Astrocyte (in vitro differentiated cells and primary cell): ENCODE data around the gene PEX11G. TPM values are rescaled to one million over a fixed set of nuclear protein-coding genes. Genes with fewer than 3 reads are reported as not detected.

Experiments
- DNase-seq: peaks from one replicate; pipeline ENCODE4 v3.0.0-alpha.2; 2010; ENCODE audit warnings: low read depth
- FAIRE-seq: peaks from 2 replicates; lab custom pipeline; 2011; peaks lifted over from hg19 to GRCh38; lab: Jason Lieb, UNC
- H2AFZ ChIP-seq: 2 replicates; pipeline ENCODE4 v1.6.0; 2012; ENCODE audit warnings: low read depth, low read length, inconsistent platforms
- H3K27ac ChIP-seq: 2 replicates; pipeline ENCODE4 v1.5.1; 2011; ENCODE audit warnings: low read depth, low read length, inconsistent platforms
- H3K27me3 ChIP-seq: 2 replicates; pipeline ENCODE4 v1.6.0; 2011; ENCODE audit warnings: low read length, inconsistent platforms; ENCODE audit not compliant: insufficient read depth
- H3K36me3 ChIP-seq: 2 replicates; pipeline ENCODE4 v1.5.1; 2011; ENCODE audit warnings: low read length, inconsistent platforms; ENCODE audit not compliant: insufficient read depth
- H3K4me1 ChIP-seq: 2 replicates; pipeline ENCODE4 v1.5.1; 2011; ENCODE audit warnings: low read length, inconsistent platforms; ENCODE audit not compliant: insufficient read depth
- H3K4me2 ChIP-seq: 2 replicates; pipeline ENCODE4 v1.6.0; 2012; ENCODE audit warnings: low read length, inconsistent platforms
- H3K4me3 ChIP-seq: 2 replicates; pipeline ENCODE4 v1.5.1; 2011; ENCODE audit warnings: low read depth, mild to moderate bottlenecking, low read length, inconsistent platforms; ENCODE audit not compliant: insufficient read depth
- H3K79me2 ChIP-seq: 2 replicates; pipeline ENCODE4 v1.6.0; 2012; ENCODE audit warnings: mild to moderate bottlenecking, low read length, inconsistent platforms; ENCODE audit not compliant: insufficient read depth
- H3K9ac ChIP-seq: 2 replicates; pipeline ENCODE4 v1.6.0; 2012; ENCODE audit warnings: mild to moderate bottlenecking, low read length, inconsistent platforms
- H3K9me3 ChIP-seq: 2 replicates; pipeline ENCODE4 v1.5.1; 2012; ENCODE audit warnings: low read depth, mild to moderate bottlenecking, low read length, inconsistent platforms; ENCODE audit not compliant: insufficient read depth
- H4K20me1 ChIP-seq: 2 replicates; pipeline ENCODE4 v1.6.0; 2012; ENCODE audit warnings: low read length, inconsistent platforms; ENCODE audit not compliant: insufficient read depth
- H3K27ac Mint-ChIP-seq: one replicate; pipeline ENCODE4 v1.8.0; 2021; ENCODE audit warnings: mild to moderate bottlenecking, mixed read lengths; ENCODE audit not compliant: unreplicated experiment
- H3K27me3 Mint-ChIP-seq: one replicate; pipeline ENCODE4 v1.8.0; 2021; ENCODE audit warnings: low read depth, mixed read lengths; ENCODE audit not compliant: unreplicated experiment
- H3K36me3 Mint-ChIP-seq: one replicate; pipeline ENCODE4 v1.8.0; 2021; ENCODE audit warnings: low read depth, mixed read lengths; ENCODE audit not compliant: unreplicated experiment
- H3K4me1 Mint-ChIP-seq: one replicate; pipeline ENCODE4 v1.8.0; 2021; ENCODE audit warnings: low read depth, mixed read lengths; ENCODE audit not compliant: unreplicated experiment
- H3K4me3 Mint-ChIP-seq: one replicate; pipeline ENCODE4 v1.8.0; 2021; ENCODE audit warnings: mild to moderate bottlenecking, moderate library complexity, mixed read lengths; ENCODE audit not compliant: unreplicated experiment
- H3K9me3 Mint-ChIP-seq: one replicate; pipeline ENCODE4 v1.8.0; 2021; ENCODE audit warnings: mild to moderate bottlenecking, mixed read lengths; ENCODE audit not compliant: unreplicated experiment
- EZH2 ChIP-seq: IDR thresholded peaks from 2 replicates; pipeline ENCODE4 v1.6.1; 2012; ENCODE audit warnings: mild to moderate bottlenecking, low read length, inconsistent platforms; ENCODE audit not compliant: insufficient read depth
- total RNA-seq: library from RNA; stranded (reverse); gene quantifications from 2 replicates; pipeline ENCODE4 v1.2.1, GENCODE V29; 2021
- TF ChIP-seq, protein P1 (sequence below): IDR thresholded peaks from 2 replicates; pipeline ENCODE4 v1.5.1; 2011; ENCODE audit warnings: low read depth, mild to moderate bottlenecking, inconsistent platforms, low read length, moderate library complexity; ENCODE audit not compliant: insufficient read depth

PEX11G gene
- total RNA-seq, 1 donor from 2014 or later: 1.7 TPM

- no peaks in the 10 kb centered on the region for H3K27me3 ChIP-seq
- peaks cover 5% of the 10 kb centered on the region for H4K20me1 ChIP-seq
- H3K27me3 Mint-ChIP-seq: no peaks in the 10 kb centered on the region
- peak overlapping the region; percentile 45 for H3K4me3 Mint-ChIP-seq
- H3K27ac ChIP-seq: no peak overlapping the region
- no peak for FAIRE-seq
- no peak overlapping the region for H3K27ac Mint-ChIP-seq
- H2AFZ ChIP-seq: no peak overlapping the region
- peaks cover 8% of the 10 kb centered on the region for H3K4me1 ChIP-seq
- no peaks in the 10 kb centered on the region for H3K9me3 ChIP-seq
- peaks cover 4% of the 10 kb centered on the region for H3K36me3 ChIP-seq
- H3K79me2 ChIP-seq: peaks cover 20% of the 10 kb centered on the region
- H3K4me2 ChIP-seq: no peak overlapping the region
- no peak overlapping the region for H3K9ac ChIP-seq
- TF ChIP-seq EZH2: no peak
- TF ChIP-seq, protein P1, sequence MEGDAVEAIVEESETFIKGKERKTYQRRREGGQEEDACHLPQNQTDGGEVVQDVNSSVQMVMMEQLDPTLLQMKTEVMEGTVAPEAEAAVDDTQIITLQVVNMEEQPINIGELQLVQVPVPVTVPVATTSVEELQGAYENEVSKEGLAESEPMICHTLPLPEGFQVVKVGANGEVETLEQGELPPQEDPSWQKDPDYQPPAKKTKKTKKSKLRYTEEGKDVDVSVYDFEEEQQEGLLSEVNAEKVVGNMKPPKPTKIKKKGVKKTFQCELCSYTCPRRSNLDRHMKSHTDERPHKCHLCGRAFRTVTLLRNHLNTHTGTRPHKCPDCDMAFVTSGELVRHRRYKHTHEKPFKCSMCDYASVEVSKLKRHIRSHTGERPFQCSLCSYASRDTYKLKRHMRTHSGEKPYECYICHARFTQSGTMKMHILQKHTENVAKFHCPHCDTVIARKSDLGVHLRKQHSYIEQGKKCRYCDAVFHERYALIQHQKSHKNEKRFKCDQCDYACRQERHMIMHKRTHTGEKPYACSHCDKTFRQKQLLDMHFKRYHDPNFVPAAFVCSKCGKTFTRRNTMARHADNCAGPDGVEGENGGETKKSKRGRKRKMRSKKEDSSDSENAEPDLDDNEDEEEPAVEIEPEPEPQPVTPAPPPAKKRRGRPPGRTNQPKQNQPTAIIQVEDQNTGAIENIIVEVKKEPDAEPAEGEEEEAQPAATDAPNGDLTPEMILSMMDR: no peak
- H3K4me3 ChIP-seq: no peak overlapping the region
- H3K9me3 Mint-ChIP-seq: no peaks in the 10 kb centered on the region
- DNase-seq: no peak
- H3K36me3 Mint-ChIP-seq: no peaks in the 10 kb centered on the region
- H3K4me1 Mint-ChIP-seq: peaks cover 3% of the 10 kb centered on the region
Observed at GRCh38 chr19:7527516-7528191, 38.8 kb upstream of the PEX11G start.

GRCh38 chr19:7526059-7526929 lies 37.5 kb upstream of the PEX11G start:
- H3K4me3 Mint-ChIP-seq: no peak overlapping the region
- no peak overlapping the region for H3K27ac Mint-ChIP-seq
- no peak overlapping the region for H3K4me2 ChIP-seq
- peaks cover 22% of the 10 kb centered on the region for H3K79me2 ChIP-seq
- H3K4me3 ChIP-seq: no peak overlapping the region
- no peaks in the 10 kb centered on the region for H3K9me3 ChIP-seq
- H3K9me3 Mint-ChIP-seq: no peaks in the 10 kb centered on the region
- no peaks in the 10 kb centered on the region for H3K36me3 Mint-ChIP-seq
- DNase-seq (no peak), FAIRE-seq (no peak)
- H3K4me1 ChIP-seq: peaks cover 15% of the 10 kb centered on the region
- H3K9ac ChIP-seq: no peak overlapping the region
- H3K27me3 Mint-ChIP-seq: no peaks in the 10 kb centered on the region
- H4K20me1 ChIP-seq: peaks cover 5% of the 10 kb centered on the region
- no peak for TF ChIP-seq EZH2
- TF ChIP-seq, protein P1: no peak
- H2AFZ ChIP-seq: no peak overlapping the region
- H3K27me3 ChIP-seq: no peaks in the 10 kb centered on the region
- peaks cover 4% of the 10 kb centered on the region for H3K36me3 ChIP-seq
- peaks cover 7% of the 10 kb centered on the region for H3K4me1 Mint-ChIP-seq
- H3K27ac ChIP-seq: no peak overlapping the region
